ENCODE results near the gene ZNF654.

DNA sequence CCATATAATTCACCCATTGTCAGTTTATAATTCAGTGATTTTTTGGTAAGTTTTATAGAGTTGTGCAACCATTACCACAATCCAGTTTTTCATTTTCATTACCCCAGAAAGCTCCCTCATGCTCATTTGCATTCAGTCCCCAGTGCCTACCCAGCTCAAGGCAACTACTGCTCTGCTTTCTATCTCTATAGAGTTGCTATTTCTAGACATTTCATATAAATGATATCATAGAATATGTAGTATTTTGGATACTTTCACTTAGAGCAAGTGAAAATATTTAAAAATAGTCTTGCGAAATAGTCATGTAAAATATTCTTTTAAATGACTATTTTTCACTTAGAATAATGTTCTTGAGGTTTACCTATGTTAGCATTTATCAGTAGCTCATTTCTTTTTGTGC, 42.1 kb downstream of the ZNF654 start:
- no peak for TF ChIP-seq ZBTB40 (IDR thresholded peaks at IDR 0.05)
- TF ChIP-seq ZBTB40 (CRISPR knock-in tag; IDR thresholded peaks at IDR 0.05): no peak
- no peak for TF ChIP-seq TAF1 (CRISPR knock-in tag; IDR thresholded peaks at IDR 0.05)
- no peak for TF ChIP-seq ATRX (CRISPR knock-in tag; IDR thresholded peaks at IDR 0.05; ENCODE audit: borderline replicate concordance)
- no peak for TF ChIP-seq SOX6 (IDR thresholded peaks at IDR 0.05)
- no peak for TF ChIP-seq SOX6 (CRISPR knock-in tag; IDR thresholded peaks at IDR 0.05)
- TF ChIP-seq ZNF10 (CRISPR knock-in tag; IDR thresholded peaks at IDR 0.05; ENCODE audit: borderline replicate concordance, low read depth): no peak
- no peak for TF ChIP-seq ISL2 (CRISPR knock-in tag; IDR thresholded peaks at IDR 0.05)
- no peak for TF ChIP-seq CTCF (CRISPR knock-in tag; IDR thresholded peaks at IDR 0.05)
- TF ChIP-seq, protein P1, sequence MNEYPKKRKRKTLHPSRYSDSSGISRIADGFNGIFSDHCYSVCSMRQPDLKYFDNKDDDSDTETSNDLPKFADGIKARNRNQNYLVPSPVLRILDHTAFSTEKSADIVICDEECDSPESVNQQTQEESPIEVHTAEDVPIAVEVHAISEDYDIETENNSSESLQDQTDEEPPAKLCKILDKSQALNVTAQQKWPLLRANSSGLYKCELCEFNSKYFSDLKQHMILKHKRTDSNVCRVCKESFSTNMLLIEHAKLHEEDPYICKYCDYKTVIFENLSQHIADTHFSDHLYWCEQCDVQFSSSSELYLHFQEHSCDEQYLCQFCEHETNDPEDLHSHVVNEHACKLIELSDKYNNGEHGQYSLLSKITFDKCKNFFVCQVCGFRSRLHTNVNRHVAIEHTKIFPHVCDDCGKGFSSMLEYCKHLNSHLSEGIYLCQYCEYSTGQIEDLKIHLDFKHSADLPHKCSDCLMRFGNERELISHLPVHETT (CRISPR knock-in tag; conservative IDR thresholded peaks at IDR 0.05): no peak
- no peak for TF ChIP-seq IKZF4 (CRISPR knock-in tag; IDR thresholded peaks at IDR 0.05; ENCODE audit: borderline replicate concordance, low read depth, not compliant biosample characterization)
- no peak for TF ChIP-seq TCF7L2 (IDR thresholded peaks at IDR 0.05; ENCODE audit: low read depth, low read length)
- no peak for TF ChIP-seq ARHGAP35 (CRISPR knock-in tag; IDR thresholded peaks at IDR 0.05; ENCODE audit: borderline replicate concordance)
- no peak for TF ChIP-seq PHB2 (IDR thresholded peaks at IDR 0.05; ENCODE audit: partially characterized antibody)
- TF ChIP-seq, protein P2, sequence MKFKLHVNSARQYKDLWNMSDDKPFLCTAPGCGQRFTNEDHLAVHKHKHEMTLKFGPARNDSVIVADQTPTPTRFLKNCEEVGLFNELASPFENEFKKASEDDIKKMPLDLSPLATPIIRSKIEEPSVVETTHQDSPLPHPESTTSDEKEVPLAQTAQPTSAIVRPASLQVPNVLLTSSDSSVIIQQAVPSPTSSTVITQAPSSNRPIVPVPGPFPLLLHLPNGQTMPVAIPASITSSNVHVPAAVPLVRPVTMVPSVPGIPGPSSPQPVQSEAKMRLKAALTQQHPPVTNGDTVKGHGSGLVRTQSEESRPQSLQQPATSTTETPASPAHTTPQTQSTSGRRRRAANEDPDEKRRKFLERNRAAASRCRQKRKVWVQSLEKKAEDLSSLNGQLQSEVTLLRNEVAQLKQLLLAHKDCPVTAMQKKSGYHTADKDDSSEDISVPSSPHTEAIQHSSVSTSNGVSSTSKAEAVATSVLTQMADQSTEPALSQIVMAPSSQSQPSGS (CRISPR knock-in tag; IDR thresholded peaks at IDR 0.05): no peak

Data from HepG2 (cell line).